Frontal cortex (tissue), 4 donors: ENCODE measurements around the gene EFCAB11. TPM values are rescaled to one million over a fixed set of nuclear protein-coding genes. Genes with fewer than 3 reads are reported as not detected.

Experiments
- DNase-seq, 2 donors: peaks; one replicate each; pipeline ENCODE4 v3.0.0; 2012; ENCODE audit warnings: low spot score in 2 of 2
- FAIRE-seq: peaks from 2 replicates; lab custom pipeline; 2012; peaks lifted over from hg19 to GRCh38; lab: Jason Lieb, UNC
- total RNA-seq: library from RNA; depleted of rRNA; stranded (reverse); fragments of >200 nt; gene quantifications from one replicate; pipeline ENCODE4 v1.2.3, GENCODE V29; 2014
- donor health status: control.
- donor health status: control.
- donor health status: control.

EFCAB11 gene, protein sequence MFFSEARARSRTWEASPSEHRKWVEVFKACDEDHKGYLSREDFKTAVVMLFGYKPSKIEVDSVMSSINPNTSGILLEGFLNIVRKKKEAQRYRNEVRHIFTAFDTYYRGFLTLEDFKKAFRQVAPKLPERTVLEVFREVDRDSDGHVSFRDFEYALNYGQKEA
- total RNA-seq = 5.3 TPM

DNA sequence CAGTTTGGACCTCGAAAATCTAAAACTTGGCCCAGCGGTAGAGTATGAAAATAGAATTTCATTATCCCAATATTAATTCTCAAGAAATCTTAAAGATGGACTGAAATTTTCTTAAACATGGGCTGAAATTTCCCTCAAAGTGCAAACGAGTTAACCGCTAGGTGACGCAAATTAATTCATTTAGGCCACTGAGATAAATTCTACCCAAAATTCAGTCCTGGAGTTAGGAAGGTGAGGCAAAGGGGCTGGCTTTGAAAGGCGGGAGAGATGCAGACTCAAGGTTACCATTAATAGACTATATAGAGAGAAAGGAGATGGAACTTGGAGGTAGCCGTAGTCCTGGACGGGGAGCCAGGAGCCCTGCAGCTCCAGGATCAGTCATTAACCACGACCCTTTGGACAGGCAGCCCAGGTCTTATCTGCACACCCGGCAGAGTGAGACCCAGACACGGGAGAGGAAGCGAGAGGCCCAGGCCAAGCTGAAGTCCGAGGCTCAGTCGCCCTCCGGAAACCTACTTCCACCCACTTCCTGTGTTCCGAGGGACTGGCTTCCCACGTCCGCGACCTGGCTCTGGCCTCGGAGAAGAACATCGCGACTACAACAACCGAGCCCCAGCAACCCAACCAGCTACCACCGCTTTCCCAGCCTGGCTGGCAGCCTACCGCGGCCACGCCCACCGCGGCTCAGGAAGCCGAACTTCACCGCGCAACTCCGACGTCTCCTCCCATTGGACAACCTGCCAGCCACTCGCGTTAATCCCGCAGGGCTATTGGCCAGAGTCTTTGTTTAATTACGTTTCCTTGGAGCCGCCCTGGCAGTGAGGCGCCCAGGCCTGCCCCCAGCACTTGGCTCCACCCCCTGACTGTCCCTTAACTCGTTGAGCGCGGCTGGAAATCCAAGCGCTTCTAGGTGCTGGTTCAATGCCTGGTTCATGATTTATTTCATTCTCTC lies at the start of gene EFCAB11:
EFCAB11 (minus strand) TSS at position 661 of the 952 bp plus-strand sequence; CDS start at position 591, 70 bp downstream.
- FAIRE-seq = peak; percentile 92
- peak; percentile 87 to 89 for DNase-seq

DNA sequence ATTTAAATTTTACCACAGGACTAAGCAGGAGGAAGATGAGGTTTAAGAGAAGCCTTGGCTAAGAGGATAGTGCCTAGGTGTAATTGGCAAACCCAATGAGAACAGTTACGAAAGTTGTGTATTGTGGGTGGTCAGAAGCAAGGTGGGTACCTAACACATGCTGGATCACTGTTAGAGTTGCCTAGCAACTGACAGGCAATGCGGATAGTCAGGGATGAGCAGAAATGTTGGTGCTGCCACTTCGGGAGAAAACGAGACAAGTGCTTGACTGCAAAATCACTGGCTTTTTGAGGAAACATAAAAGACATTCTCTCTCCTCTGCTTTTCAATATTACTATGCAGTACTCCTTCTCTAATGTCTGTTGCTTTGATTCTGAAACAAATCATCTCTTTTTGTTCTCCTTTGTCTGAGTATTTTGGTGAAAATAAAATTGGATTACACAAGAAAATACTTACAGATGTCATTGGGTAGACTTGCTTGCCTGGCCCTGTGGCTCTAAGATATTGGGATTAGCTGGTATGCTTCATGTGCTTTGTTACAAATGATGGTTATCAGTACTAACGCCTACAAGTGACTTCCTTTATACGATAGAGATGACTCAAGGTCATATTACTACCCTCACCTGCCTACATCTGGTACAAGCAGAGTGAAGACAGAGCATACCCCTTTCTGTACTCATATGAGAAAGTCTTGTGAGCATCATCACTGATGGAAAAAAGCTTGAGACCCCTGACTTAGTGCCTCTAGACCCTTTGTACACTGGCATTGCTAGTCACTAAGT lies 49.2 kb upstream of the EFCAB11 start:
- DNase-seq = no peak
- no peak for FAIRE-seq

DNA sequence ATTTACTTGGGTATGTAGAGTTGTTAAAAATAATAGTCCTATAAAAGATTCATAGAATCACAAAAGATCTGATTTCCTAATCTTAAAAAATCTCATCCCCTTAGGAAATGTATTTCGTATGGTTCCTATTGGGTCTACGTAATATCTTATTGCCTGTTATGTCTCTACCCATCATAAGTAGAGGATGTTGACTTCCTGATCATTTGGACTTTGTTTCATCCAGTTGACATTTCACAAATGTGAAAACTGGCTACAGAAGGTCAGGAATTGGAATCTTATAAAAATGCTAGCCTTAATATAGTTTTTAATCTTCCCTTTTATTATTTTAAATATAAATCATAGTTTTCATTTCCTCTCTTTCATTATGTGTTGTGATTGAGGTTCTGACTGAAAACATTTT lies 46.4 kb upstream of the EFCAB11 start:
- FAIRE-seq (no peak), DNase-seq (no peak)

DNA sequence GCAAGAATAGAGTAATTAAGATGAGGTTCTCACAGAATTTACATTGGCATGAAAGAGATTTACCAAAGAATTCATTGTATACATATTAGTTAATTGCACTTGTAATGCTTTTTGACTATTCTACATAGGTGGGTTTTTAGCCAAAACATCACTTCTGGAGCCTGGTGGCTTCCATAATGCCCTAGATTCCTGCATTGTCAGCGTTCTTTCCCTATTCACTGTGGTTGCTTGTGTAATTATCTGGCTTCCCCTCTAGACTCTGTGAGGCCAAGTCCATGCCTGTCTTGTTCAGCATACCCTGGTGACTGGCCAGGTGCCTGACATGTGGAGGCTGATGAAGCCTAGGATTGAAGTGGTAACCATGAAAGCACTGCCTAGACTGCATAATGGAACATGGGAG lies 42.4 kb upstream of the EFCAB11 start:
- DNase-seq (no peak), FAIRE-seq (no peak)

- no peak for FAIRE-seq
Observed at GRCh38 chr14:89992273-89992672, 37.7 kb upstream of the EFCAB11 start.

DNA sequence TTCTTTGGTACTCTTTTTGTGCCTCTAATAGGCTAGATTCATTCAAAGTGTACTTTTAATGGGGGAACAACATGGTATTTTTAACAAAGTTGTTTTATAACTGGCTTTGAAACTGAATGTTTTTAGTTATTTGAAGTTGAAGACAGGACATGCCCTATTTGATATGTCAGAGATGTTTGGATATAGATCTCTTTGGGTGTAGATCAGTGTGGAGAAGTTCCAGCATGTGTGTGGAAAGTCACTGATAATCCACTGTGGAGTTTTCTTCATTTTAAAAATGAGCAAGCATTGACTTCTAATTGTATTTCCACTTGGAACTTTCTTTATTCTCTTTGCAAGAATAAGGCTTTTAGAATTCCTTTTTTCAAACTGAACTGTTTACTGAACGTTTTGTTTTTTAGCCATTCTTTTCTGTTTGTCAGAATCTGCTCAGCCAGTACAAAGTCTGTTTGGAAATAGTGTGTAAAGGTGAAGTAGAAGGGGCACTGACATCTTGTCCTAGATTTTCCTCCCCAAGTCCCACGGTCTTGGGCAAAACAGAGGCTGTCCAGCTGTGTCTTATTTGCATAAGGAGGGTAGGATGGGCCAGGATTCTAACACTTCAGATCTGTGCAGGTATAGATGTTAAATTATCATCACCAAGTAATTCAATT lies 36.2 kb upstream of the EFCAB11 start:
- DNase-seq (no peak), FAIRE-seq (no peak)

More at GRCh38 chr14:89992273-89992672, 37.7 kb upstream of the EFCAB11 start:
- DNase-seq = no peak

DNA sequence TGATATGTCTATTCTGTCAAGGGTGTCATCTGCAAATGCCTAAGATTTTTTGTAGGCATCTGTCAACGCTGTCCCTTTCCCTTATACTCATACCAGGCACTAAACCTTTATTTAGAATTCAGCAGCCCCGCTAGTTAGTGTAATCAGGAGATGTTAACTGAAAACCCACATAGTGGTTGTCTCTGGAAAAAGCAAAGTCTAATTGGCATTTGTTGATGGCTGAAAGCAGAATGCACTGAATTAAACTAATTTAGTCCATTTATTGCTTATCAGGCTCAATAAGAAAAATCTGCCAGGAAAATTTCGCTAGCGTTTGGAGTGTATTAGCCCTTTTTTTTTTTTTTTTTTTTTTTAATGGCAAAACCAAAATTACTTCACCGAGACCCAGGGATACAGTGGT lies 35.7 kb upstream of the EFCAB11 start:
- DNase-seq (no peak), FAIRE-seq (no peak)

GRCh38 chr14:89988787-89989186 lies 34.3 kb upstream of the EFCAB11 start:
- FAIRE-seq = no peak
- DNase-seq = no peak

DNA sequence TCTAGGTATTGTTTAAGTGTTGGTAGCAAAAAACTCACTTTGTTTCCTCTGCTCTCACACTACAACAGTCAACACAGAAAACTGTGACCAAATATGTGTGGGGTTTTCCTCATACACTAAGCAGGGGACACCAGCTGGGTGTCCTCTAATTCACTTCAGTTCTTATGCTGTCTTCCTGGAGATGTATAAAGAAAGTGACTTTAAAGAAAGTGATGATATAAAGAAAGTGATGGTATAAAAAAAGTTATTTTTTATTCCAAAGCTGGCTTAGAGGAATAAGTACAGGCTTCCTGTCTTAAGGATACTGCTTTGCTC lies 32.6 kb upstream of the EFCAB11 start:
- DNase-seq = no peak
- no peak for FAIRE-seq

GRCh38 chr14:89986462-89987160 lies 32.1 kb upstream of the EFCAB11 start:
- DNase-seq (no peak), FAIRE-seq (no peak)

DNA sequence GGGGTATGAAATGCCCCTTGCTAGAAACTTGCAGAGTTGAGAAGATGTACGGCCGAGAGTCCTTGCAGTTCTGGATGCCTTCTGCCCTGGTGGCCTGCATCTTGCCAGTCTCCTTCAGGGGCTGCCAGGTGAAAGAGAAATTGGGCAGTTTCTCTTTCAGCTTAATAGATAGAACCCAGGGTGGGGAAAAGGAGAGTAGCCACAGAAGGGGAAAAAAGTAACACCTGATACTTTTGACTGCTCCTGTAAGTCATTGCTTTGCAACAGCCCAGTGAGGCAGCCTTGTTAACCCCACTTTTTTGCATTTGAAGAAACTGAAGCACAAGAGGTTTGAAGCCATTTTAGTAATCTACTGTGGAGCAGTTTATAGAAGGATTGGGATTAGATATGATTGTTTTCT lies 28.8 kb upstream of the EFCAB11 start:
- DNase-seq (no peak), FAIRE-seq (no peak)

DNA sequence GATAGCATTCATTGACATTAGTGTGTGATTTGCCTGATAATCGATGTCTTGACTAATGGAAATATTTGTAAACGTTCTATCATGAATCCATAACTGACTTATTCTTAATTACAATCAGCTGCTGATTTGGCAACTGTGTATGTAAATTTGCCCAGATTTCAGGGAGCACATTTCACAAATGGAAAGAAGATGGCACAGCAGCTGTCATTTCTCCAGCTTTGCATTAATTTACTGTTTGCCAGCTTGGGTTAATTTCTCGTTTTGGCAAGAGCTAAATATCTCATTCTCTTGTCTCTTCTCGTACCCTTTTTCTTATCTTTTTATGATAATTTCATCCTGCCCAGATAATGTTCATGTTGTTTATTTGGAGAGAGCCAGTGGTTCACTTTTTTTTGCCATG lies 24.1 kb upstream of the EFCAB11 start:
- FAIRE-seq = no peak
- DNase-seq = no peak

- FAIRE-seq (no peak), DNase-seq (peak in 1 of 2 donors; percentile 12)
Observed at GRCh38 chr14:89977668-89978067, 23.1 kb upstream of the EFCAB11 start.

DNA sequence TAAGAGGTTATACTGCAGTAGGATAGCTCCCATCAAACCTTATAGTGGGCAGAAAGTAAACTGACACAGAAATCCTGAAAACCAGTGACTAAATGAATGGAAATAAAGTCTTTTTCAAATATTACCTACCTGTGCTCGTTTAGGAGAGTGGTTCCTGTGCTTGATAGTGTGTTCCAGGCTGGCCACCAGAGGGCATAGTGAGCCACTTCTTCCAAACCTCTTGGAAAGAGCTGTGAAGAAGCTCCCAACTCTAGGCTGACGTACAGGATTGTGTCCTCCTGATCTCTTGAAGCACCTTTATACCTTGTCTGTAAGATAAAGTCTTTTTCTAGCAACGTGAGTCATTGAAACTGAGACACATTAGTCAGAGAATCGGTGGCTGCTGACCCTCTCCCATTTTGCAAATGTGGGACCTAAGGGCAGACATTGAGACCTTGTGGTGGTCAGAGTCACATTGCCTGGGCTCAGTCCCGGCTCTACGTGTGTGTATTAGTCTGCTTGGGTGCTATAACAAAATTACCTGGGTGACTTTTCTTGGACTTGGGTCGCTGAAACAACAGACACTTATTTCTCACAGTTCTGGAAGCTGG lies 18.8 kb upstream of the EFCAB11 start:
- peak in 1 of 2 donors; percentile 67 for DNase-seq
- no peak for FAIRE-seq

- no peak for FAIRE-seq
Observed at GRCh38 chr14:89965839-89966238, 11.3 kb upstream of the EFCAB11 start.

GRCh38 chr14:89963288-89963978 lies 8.9 kb upstream of the EFCAB11 start:
- FAIRE-seq (no peak), DNase-seq (no peak)

More at GRCh38 chr14:89965839-89966238, 11.3 kb upstream of the EFCAB11 start:
- no peak for DNase-seq

DNA sequence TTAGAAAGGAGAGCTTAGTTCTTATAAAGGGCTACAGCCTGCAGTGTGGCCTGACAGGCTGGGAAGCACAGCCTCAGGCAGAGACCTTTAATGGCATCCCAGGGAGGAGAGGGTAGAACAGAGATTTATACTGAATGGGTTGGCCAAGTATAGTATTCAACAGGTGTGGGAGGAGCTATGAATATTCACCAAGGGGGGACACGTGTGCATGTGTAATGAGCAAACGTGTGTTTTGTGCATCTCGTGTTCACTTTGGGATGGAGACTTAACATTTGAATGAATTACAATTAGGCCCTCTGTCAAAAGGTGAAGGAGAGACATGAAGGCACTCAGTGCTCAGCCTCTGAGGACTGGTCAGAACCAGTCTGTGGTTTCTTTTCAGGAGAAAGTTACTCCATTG lies 6.4 kb upstream of the EFCAB11 start:
- FAIRE-seq (no peak), DNase-seq (no peak)

GRCh38 chr14:89959853-89960445 lies 5.4 kb upstream of the EFCAB11 start:
- FAIRE-seq (no peak), DNase-seq (no peak)
